GM23338 (cell line): ENCODE results near the gene SEC22A. TPM values are rescaled to one million over a fixed set of nuclear protein-coding genes. Genes with fewer than 3 reads are reported as not detected.

ENCODE experiments used
- ATAC-seq: fragments of 200-7000 bp; cut with Tn5 transposase; 3 replicates; pipeline ENCODE4 v1.9.1; 2020
- DNase-seq: peaks from one replicate; pipeline ENCODE4 v3.0.0-alpha.2; 2015; ENCODE audit warnings: low spot score
- H2AFZ ChIP-seq: fragments of 200-600 bp; sonication (generic); 2 replicates; pipeline ENCODE4 v1.8.0; 2016; ENCODE audit warnings: antibody characterized with exemption, mild to moderate bottlenecking, moderate library complexity
- H3F3A ChIP-seq: fragments of 200-600 bp; sonication (generic); replicated peaks from 2 replicates; pipeline ENCODE4 v1.8.0; 2017; ENCODE audit warnings: antibody characterized with exemption, mixed run types, low read depth
- H3K27ac ChIP-seq: fragments of 200-600 bp; sonication (generic); 2 replicates; pipeline ENCODE4 v1.6.1; 2016; ENCODE audit warnings: low read depth
- H3K27me3 ChIP-seq: fragments of 200-600 bp; sonication (generic); 2 replicates; pipeline ENCODE4 v1.8.0; 2016; ENCODE audit warnings: mild to moderate bottlenecking, mixed run types, moderate library complexity; ENCODE audit not compliant: insufficient read depth
- H3K36me3 ChIP-seq: fragments of 200-600 bp; sonication (generic); 2 replicates; pipeline ENCODE4 v1.8.0; 2016; ENCODE audit warnings: mild to moderate bottlenecking; ENCODE audit not compliant: insufficient read depth
- H3K4me1 ChIP-seq: fragments of 200-600 bp; sonication (generic); 2 replicates; pipeline ENCODE4 v1.8.0; 2016; ENCODE audit warnings: mild to moderate bottlenecking, moderate library complexity; ENCODE audit not compliant: insufficient read depth
- H3K4me2 ChIP-seq: fragments of 200-600 bp; sonication (generic); 2 replicates; pipeline ENCODE4 v1.7.1; 2017; ENCODE audit warnings: mixed run types
- H3K4me3 ChIP-seq: fragments of 200-600 bp; sonication (generic); 2 replicates; pipeline ENCODE4 v1.6.1; 2016; ENCODE audit warnings: mixed run types
- H3K79me2 ChIP-seq: fragments of 200-600 bp; sonication (generic); replicated peaks from 2 replicates; pipeline ENCODE4 v1.8.0; 2017; ENCODE audit warnings: mild to moderate bottlenecking; ENCODE audit not compliant: insufficient read depth
- H3K9me2 ChIP-seq: fragments of 200-600 bp; sonication (generic); 2 replicates; pipeline ENCODE4 v1.8.0; 2017; ENCODE audit not compliant: insufficient read depth
- H4K20me1 ChIP-seq: fragments of 200-600 bp; sonication (generic); replicated peaks from 2 replicates; pipeline ENCODE4 v1.8.0; 2017; ENCODE audit warnings: mild to moderate bottlenecking; ENCODE audit not compliant: insufficient read depth
- H3K27ac Mint-ChIP-seq: 2 replicates; pipeline ENCODE4 v1.8.0; 2020; ENCODE audit warnings: inconsistent platforms, mild to moderate bottlenecking, moderate library complexity, mixed read lengths
- H3K27me3 Mint-ChIP-seq: 3 replicates; pipeline ENCODE4 v1.8.0; 2022; ENCODE audit warnings: low read depth, mild to moderate bottlenecking, moderate library complexity, mixed read lengths, inconsistent platforms; ENCODE audit not compliant: insufficient read depth, poor library complexity
- H3K36me3 Mint-ChIP-seq: 3 replicates; pipeline ENCODE4 v1.8.0; 2021; ENCODE audit warnings: low read depth, mild to moderate bottlenecking, inconsistent platforms, moderate library complexity, mixed read lengths
- H3K4me1 Mint-ChIP-seq: 3 replicates; pipeline ENCODE4 v1.8.0; 2020; ENCODE audit warnings: mild to moderate bottlenecking, inconsistent platforms, mixed read lengths
- H3K4me3 Mint-ChIP-seq: 3 replicates; pipeline ENCODE4 v1.8.0; 2021; ENCODE audit warnings: moderate library complexity, mild to moderate bottlenecking, inconsistent platforms, mixed read lengths
- H3K9me3 Mint-ChIP-seq: 3 replicates; pipeline ENCODE4 v1.8.0; 2020; ENCODE audit warnings: moderate library complexity, mild to moderate bottlenecking, inconsistent platforms, mixed read lengths
- CREB1 ChIP-seq: fragments of 250-450 bp; sonication (Bioruptor Pico); IDR thresholded peaks from 2 replicates; pipeline ENCODE4 v1.5.0; 2020; ENCODE audit warnings: low read depth, mild to moderate bottlenecking, moderate library complexity
- EZH2 ChIP-seq: fragments of 200-600 bp; sonication (generic); IDR thresholded peaks from one replicate; pipeline ENCODE4 v1.8.0; 2017; ENCODE audit warnings: antibody characterized with exemption, mild to moderate bottlenecking, low read depth; ENCODE audit not compliant: unreplicated experiment
- EZH2phosphoT487 ChIP-seq: fragments of 200-600 bp; sonication (generic); IDR thresholded peaks from one replicate; pipeline ENCODE4 v1.8.1; 2018; ENCODE audit warnings: antibody characterized with exemption; ENCODE audit not compliant: unreplicated experiment
- JUNB ChIP-seq: IDR thresholded peaks from one replicate; pipeline ENCODE4 v1.6.1; 2016; ENCODE audit warnings: antibody characterized with exemption; ENCODE audit not compliant: unreplicated experiment
- NANOG ChIP-seq: IDR thresholded peaks from 2 replicates; pipeline ENCODE4 v1.6.1; 2016; ENCODE audit warnings: antibody characterized with exemption, borderline replicate concordance
- POLR2AphosphoS5 ChIP-seq: IDR thresholded peaks from 2 replicates; pipeline ENCODE4 v1.6.1; 2016; ENCODE audit warnings: antibody characterized with exemption, low read depth
- STAT1 ChIP-seq: IDR thresholded peaks from one replicate; pipeline ENCODE4 v1.6.1; 2016; ENCODE audit warnings: antibody characterized with exemption; ENCODE audit not compliant: unreplicated experiment
- ZNF114 ChIP-seq: fragments of 250-450 bp; sonication (Bioruptor Pico); IDR thresholded peaks from 2 replicates; pipeline ENCODE4 v1.5.0; 2020; ENCODE audit warnings: mild to moderate bottlenecking, moderate library complexity
- ZNF331 ChIP-seq: fragments of 250-450 bp; sonication (Bioruptor Pico); IDR thresholded peaks from 2 replicates; pipeline ENCODE4 v1.5.0; 2020; ENCODE audit warnings: low read depth, mild to moderate bottlenecking, moderate library complexity
- polyA plus RNA-seq: library from polyadenylated mRNA; unstranded; fragments of >200 nt; fragmentation: Nextera tagmentation; extraction: Ambion mirVana; gene quantifications from 2 replicates; pipeline ENCODE4 v1.2.1, GENCODE V29; 2016
- total RNA-seq: library from RNA; depleted of rRNA; stranded (reverse); fragments of >200 nt; shearing (Covaris generic); gene quantifications from 2 replicates; pipeline ENCODE4 v1.2.3, GENCODE V29; 2014
- TF ChIP-seq, protein P1 (sequence below): IDR thresholded peaks from 2 replicates; pipeline ENCODE4 v1.6.1; 2016; ENCODE audit warnings: antibody characterized with exemption
- TF ChIP-seq, protein P2 (sequence below): IDR thresholded peaks from one replicate; pipeline ENCODE4 v1.6.1; 2018; ENCODE audit warnings: antibody characterized with exemption; ENCODE audit not compliant: unreplicated experiment
- TF ChIP-seq, protein P3 (sequence below): fragments of 250-450 bp; sonication (Bioruptor Pico); IDR thresholded peaks from 2 replicates; pipeline ENCODE4 v1.5.0; 2020; ENCODE audit warnings: mild to moderate bottlenecking, moderate library complexity
- TF ChIP-seq, protein P4 (sequence below), 2 experiments: fragments of 200-600 bp in 1 of 2; sonication (generic) in 1 of 2; conservative IDR thresholded peaks; 2 replicates each; pipeline versions ENCODE4 v1.5.1 to v1.6.1; 2016 to 2017; ENCODE audit warnings: antibody characterized with exemption in 2 of 2, low read depth in 2 of 2, mild to moderate bottlenecking in 2 of 2, moderate library complexity in 1 of 2

Gene SEC22A
- total and polyA plus RNA-seq, 2 experiments from 2014 or later: 11.2 to 24.1 TPM

DNA sequence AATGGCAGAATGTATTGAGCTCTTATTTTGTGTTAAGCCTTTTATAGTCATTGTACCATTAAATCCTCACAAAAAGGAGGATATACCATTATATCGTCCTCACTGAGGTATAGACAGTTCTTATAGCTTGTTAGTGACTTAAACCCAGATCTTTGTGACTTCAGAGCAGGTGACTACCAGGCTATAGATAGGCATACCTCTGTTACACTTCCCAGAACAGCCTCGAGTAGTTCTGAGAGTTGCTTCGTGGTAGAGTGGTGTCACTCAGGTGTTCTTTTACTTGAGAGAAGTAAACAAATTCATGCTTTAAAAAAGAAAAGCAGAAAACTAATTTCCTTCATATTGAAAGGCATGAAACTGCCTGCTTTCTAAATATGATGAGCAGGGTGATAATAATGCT is 59.9 kb downstream of the SEC22A start:
- H3K79me2 ChIP-seq: no peaks in the 10 kb centered on the region
- Mint-ChIP-seq H3K4me3 (no peak overlapping the region), H3K27ac (no peak overlapping the region), H3K9me3 (no peaks in the 10 kb centered on the region), H3K27me3 (no peaks in the 10 kb centered on the region), H3K4me1 (peaks cover 5% of the 10 kb centered on the region; the same call in 2 of the 3 replicates), H3K36me3 (peaks cover 3% of the 10 kb centered on the region; the same call in 1 of the 3 replicates)
- no peak overlapping the region for H3K4me3 ChIP-seq
- no peaks in the 10 kb centered on the region for H3K9me2 ChIP-seq
- TF ChIP-seq, protein P1, sequence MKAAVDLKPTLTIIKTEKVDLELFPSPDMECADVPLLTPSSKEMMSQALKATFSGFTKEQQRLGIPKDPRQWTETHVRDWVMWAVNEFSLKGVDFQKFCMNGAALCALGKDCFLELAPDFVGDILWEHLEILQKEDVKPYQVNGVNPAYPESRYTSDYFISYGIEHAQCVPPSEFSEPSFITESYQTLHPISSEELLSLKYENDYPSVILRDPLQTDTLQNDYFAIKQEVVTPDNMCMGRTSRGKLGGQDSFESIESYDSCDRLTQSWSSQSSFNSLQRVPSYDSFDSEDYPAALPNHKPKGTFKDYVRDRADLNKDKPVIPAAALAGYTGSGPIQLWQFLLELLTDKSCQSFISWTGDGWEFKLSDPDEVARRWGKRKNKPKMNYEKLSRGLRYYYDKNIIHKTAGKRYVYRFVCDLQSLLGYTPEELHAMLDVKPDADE: no peak
- TF ChIP-seq NANOG (no peak), EZH2 (no peak), CREB1 (no peak), STAT1 (no peak), POLR2AphosphoS5 (no peak), ZNF114 (CRISPR knock-in tag) (no peak), JUNB (no peak), EZH2phosphoT487 (no peak), ZNF331 (CRISPR knock-in tag) (no peak)
- TF ChIP-seq, protein P2, sequence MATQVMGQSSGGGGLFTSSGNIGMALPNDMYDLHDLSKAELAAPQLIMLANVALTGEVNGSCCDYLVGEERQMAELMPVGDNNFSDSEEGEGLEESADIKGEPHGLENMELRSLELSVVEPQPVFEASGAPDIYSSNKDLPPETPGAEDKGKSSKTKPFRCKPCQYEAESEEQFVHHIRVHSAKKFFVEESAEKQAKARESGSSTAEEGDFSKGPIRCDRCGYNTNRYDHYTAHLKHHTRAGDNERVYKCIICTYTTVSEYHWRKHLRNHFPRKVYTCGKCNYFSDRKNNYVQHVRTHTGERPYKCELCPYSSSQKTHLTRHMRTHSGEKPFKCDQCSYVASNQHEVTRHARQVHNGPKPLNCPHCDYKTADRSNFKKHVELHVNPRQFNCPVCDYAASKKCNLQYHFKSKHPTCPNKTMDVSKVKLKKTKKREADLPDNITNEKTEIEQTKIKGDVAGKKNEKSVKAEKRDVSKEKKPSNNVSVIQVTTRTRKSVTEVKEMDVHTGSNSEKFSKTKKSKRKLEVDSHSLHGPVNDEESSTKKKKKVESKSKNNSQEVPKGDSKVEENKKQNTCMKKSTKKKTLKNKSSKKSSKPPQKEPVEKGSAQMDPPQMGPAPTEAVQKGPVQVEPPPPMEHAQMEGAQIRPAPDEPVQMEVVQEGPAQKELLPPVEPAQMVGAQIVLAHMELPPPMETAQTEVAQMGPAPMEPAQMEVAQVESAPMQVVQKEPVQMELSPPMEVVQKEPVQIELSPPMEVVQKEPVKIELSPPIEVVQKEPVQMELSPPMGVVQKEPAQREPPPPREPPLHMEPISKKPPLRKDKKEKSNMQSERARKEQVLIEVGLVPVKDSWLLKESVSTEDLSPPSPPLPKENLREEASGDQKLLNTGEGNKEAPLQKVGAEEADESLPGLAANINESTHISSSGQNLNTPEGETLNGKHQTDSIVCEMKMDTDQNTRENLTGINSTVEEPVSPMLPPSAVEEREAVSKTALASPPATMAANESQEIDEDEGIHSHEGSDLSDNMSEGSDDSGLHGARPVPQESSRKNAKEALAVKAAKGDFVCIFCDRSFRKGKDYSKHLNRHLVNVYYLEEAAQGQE: no peak
- TF ChIP-seq, protein P3, sequence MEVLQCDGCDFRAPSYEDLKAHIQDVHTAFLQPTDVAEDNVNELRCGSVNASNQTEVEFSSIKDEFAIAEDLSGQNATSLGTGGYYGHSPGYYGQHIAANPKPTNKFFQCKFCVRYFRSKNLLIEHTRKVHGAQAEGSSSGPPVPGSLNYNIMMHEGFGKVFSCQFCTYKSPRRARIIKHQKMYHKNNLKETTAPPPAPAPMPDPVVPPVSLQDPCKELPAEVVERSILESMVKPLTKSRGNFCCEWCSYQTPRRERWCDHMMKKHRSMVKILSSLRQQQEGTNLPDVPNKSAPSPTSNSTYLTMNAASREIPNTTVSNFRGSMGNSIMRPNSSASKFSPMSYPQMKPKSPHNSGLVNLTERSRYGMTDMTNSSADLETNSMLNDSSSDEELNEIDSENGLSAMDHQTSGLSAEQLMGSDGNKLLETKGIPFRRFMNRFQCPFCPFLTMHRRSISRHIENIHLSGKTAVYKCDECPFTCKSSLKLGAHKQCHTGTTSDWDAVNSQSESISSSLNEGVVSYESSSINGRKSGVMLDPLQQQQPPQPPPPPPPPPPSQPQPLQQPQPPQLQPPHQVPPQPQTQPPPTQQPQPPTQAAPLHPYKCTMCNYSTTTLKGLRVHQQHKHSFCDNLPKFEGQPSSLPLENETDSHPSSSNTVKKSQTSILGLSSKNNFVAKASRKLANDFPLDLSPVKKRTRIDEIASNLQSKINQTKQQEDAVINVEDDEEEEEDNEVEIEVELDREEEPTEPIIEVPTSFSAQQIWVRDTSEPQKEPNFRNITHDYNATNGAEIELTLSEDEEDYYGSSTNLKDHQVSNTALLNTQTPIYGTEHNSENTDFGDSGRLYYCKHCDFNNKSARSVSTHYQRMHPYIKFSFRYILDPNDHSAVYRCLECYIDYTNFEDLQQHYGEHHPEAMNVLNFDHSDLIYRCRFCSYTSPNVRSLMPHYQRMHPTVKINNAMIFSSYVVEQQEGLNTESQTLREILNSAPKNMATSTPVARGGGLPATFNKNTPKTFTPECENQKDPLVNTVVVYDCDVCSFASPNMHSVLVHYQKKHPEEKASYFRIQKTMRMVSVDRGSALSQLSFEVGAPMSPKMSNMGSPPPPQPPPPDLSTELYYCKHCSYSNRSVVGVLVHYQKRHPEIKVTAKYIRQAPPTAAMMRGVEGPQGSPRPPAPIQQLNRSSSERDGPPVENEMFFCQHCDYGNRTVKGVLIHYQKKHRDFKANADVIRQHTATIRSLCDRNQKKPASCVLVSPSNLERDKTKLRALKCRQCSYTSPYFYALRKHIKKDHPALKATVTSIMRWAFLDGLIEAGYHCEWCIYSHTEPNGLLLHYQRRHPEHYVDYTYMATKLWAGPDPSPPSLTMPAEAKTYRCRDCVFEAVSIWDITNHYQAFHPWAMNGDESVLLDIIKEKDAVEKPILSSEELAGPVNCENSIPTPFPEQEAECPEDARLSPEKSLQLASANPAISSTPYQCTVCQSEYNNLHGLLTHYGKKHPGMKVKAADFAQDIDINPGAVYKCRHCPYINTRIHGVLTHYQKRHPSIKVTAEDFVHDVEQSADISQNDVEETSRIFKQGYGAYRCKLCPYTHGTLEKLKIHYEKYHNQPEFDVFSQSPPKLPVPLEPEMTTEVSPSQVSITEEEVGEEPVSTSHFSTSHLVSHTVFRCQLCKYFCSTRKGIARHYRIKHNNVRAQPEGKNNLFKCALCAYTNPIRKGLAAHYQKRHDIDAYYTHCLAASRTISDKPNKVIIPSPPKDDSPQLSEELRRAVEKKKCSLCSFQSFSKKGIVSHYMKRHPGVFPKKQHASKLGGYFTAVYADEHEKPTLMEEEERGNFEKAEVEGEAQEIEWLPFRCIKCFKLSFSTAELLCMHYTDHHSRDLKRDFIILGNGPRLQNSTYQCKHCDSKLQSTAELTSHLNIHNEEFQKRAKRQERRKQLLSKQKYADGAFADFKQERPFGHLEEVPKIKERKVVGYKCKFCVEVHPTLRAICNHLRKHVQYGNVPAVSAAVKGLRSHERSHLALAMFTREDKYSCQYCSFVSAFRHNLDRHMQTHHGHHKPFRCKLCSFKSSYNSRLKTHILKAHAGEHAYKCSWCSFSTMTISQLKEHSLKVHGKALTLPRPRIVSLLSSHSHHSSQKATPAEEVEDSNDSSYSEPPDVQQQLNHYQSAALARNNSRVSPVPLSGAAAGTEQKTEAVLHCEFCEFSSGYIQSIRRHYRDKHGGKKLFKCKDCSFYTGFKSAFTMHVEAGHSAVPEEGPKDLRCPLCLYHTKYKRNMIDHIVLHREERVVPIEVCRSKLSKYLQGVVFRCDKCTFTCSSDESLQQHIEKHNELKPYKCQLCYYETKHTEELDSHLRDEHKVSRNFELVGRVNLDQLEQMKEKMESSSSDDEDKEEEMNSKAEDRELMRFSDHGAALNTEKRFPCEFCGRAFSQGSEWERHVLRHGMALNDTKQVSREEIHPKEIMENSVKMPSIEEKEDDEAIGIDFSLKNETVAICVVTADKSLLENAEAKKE: no peak
- TF ChIP-seq, protein P4, sequence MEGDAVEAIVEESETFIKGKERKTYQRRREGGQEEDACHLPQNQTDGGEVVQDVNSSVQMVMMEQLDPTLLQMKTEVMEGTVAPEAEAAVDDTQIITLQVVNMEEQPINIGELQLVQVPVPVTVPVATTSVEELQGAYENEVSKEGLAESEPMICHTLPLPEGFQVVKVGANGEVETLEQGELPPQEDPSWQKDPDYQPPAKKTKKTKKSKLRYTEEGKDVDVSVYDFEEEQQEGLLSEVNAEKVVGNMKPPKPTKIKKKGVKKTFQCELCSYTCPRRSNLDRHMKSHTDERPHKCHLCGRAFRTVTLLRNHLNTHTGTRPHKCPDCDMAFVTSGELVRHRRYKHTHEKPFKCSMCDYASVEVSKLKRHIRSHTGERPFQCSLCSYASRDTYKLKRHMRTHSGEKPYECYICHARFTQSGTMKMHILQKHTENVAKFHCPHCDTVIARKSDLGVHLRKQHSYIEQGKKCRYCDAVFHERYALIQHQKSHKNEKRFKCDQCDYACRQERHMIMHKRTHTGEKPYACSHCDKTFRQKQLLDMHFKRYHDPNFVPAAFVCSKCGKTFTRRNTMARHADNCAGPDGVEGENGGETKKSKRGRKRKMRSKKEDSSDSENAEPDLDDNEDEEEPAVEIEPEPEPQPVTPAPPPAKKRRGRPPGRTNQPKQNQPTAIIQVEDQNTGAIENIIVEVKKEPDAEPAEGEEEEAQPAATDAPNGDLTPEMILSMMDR (conservative IDR thresholded peaks at IDR 0.05; ENCODE audit: low read depth in 2 of 2): no peak
- no peak overlapping the region for H3K4me2 ChIP-seq
- H2AFZ ChIP-seq: no peak overlapping the region
- ATAC-seq (no peak), DNase-seq (no peak)
- peaks cover 3% of the 10 kb centered on the region; the same call in 1 of the 2 replicates for H3K4me1 ChIP-seq
- no peaks in the 10 kb centered on the region for H3F3A ChIP-seq
- no peaks in the 10 kb centered on the region for H4K20me1 ChIP-seq
- H3K36me3 ChIP-seq: no peaks in the 10 kb centered on the region
- no peak overlapping the region for H3K27ac ChIP-seq
- no peaks in the 10 kb centered on the region for H3K27me3 ChIP-seq
